ENCODE measurements around the gene DLGAP5.

GRCh38 chr14:55115861-55116245 is 75.5 kb downstream of the DLGAP5 start:
- TF ChIP-seq, protein P1, sequence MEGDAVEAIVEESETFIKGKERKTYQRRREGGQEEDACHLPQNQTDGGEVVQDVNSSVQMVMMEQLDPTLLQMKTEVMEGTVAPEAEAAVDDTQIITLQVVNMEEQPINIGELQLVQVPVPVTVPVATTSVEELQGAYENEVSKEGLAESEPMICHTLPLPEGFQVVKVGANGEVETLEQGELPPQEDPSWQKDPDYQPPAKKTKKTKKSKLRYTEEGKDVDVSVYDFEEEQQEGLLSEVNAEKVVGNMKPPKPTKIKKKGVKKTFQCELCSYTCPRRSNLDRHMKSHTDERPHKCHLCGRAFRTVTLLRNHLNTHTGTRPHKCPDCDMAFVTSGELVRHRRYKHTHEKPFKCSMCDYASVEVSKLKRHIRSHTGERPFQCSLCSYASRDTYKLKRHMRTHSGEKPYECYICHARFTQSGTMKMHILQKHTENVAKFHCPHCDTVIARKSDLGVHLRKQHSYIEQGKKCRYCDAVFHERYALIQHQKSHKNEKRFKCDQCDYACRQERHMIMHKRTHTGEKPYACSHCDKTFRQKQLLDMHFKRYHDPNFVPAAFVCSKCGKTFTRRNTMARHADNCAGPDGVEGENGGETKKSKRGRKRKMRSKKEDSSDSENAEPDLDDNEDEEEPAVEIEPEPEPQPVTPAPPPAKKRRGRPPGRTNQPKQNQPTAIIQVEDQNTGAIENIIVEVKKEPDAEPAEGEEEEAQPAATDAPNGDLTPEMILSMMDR (conservative IDR thresholded peaks at IDR 0.05 in 1 of 2, IDR thresholded peaks at IDR 0.05 in 1 of 2; ENCODE audit: extremely low read depth in 1 of 2, insufficient read depth in 1 of 2, low read depth in 1 of 2, low read length in 2 of 2), result no peak
- no peak for TF ChIP-seq EZH2 (IDR thresholded peaks at IDR 0.05; ENCODE audit: borderline replicate concordance, low read length)
